Mucosa of stomach (tissue), 1 donor: ENCODE data around the gene GRIK2.

Source experiments
- H3K27me3 ChIP-seq: one replicate; pipeline ENCODE4 v1.7.0; 2013; ENCODE audit warnings: mild to moderate bottlenecking, low read length; ENCODE audit not compliant: control insufficient read depth, insufficient read depth
- H3K36me3 ChIP-seq: one replicate; pipeline ENCODE4 v1.7.0; 2013; ENCODE audit warnings: low read length; ENCODE audit not compliant: control insufficient read depth, insufficient read depth
- H3K4me1 ChIP-seq: one replicate; pipeline ENCODE4 v1.7.0; 2013; ENCODE audit warnings: mild to moderate bottlenecking, low read length; ENCODE audit not compliant: control insufficient read depth, insufficient read depth
- H3K4me3 ChIP-seq: one replicate; pipeline ENCODE4 v1.7.0; 2013; ENCODE audit warnings: low read length
- H3K9ac ChIP-seq: one replicate; pipeline ENCODE4 v1.7.0; 2013; ENCODE audit warnings: mild to moderate bottlenecking, low read length, moderate library complexity
- H3K9me3 ChIP-seq: one replicate; pipeline ENCODE4 v1.7.0; 2013; ENCODE audit warnings: mild to moderate bottlenecking, low read length, moderate library complexity; ENCODE audit not compliant: control insufficient read depth
- donor health status: Pancreatic carcinoma.

The GRIK2 gene

GRCh38 chr6:101832371-101832770 lies 438.9 kb downstream of the GRIK2 start:
- no peak overlapping the region for H3K4me3 ChIP-seq
- H3K27me3 ChIP-seq: no peaks in the 10 kb centered on the region
- H3K36me3 ChIP-seq: no peaks in the 10 kb centered on the region
- H3K9ac ChIP-seq: no peak overlapping the region
- H3K9me3 ChIP-seq: no peaks in the 10 kb centered on the region
- no peaks in the 10 kb centered on the region for H3K4me1 ChIP-seq

GRCh38 chr6:101840100-101840499 lies 446.6 kb downstream of the GRIK2 start:
- no peaks in the 10 kb centered on the region for H3K36me3 ChIP-seq
- no peaks in the 10 kb centered on the region for H3K27me3 ChIP-seq
- H3K4me1 ChIP-seq: no peaks in the 10 kb centered on the region
- H3K9me3 ChIP-seq: no peaks in the 10 kb centered on the region
- no peak overlapping the region for H3K9ac ChIP-seq
- H3K4me3 ChIP-seq: no peak overlapping the region

- Histone ChIP-seq H3K4me1 (no peaks in the 10 kb centered on the region), H3K36me3 (no peaks in the 10 kb centered on the region), H3K27me3 (no peaks in the 10 kb centered on the region), H3K9me3 (no peaks in the 10 kb centered on the region), H3K4me3 (no peak overlapping the region), H3K9ac (no peak overlapping the region)
Measured at GRCh38 chr6:101845172-101845571, 451.7 kb downstream of the GRIK2 start.

GRCh38 chr6:101845621-101846020 lies 452.1 kb downstream of the GRIK2 start:
- no peaks in the 10 kb centered on the region for H3K27me3 ChIP-seq
- no peaks in the 10 kb centered on the region for H3K36me3 ChIP-seq
- no peaks in the 10 kb centered on the region for H3K4me1 ChIP-seq
- H3K9ac ChIP-seq: no peak overlapping the region
- H3K9me3 ChIP-seq: no peaks in the 10 kb centered on the region
- H3K4me3 ChIP-seq: no peak overlapping the region

- H3K27me3 ChIP-seq: no peaks in the 10 kb centered on the region
- H3K9ac ChIP-seq: no peak overlapping the region
- H3K4me1 ChIP-seq: no peaks in the 10 kb centered on the region
- H3K4me3 ChIP-seq: no peak overlapping the region
- H3K9me3 ChIP-seq: no peaks in the 10 kb centered on the region
- no peaks in the 10 kb centered on the region for H3K36me3 ChIP-seq
Measured at GRCh38 chr6:101847690-101848089, 454.2 kb downstream of the GRIK2 start.

- H3K4me1 ChIP-seq: no peaks in the 10 kb centered on the region
- H3K4me3 ChIP-seq: no peak overlapping the region
- no peaks in the 10 kb centered on the region for H3K9me3 ChIP-seq
- H3K36me3 ChIP-seq: no peaks in the 10 kb centered on the region
- H3K27me3 ChIP-seq: no peaks in the 10 kb centered on the region
- no peak overlapping the region for H3K9ac ChIP-seq
Measured at GRCh38 chr6:101851911-101852310, 458.4 kb downstream of the GRIK2 start.

- no peak overlapping the region for H3K9ac ChIP-seq
- H3K27me3 ChIP-seq: no peaks in the 10 kb centered on the region
- no peaks in the 10 kb centered on the region for H3K36me3 ChIP-seq
- H3K9me3 ChIP-seq: no peaks in the 10 kb centered on the region
- no peak overlapping the region for H3K4me3 ChIP-seq
- H3K4me1 ChIP-seq: no peaks in the 10 kb centered on the region
Measured at GRCh38 chr6:101853231-101854085, 459.9 kb downstream of the GRIK2 start.

GRCh38 chr6:101876431-101876830 lies 482.9 kb downstream of the GRIK2 start:
- H3K27me3 ChIP-seq: no peaks in the 10 kb centered on the region
- H3K4me1 ChIP-seq: no peaks in the 10 kb centered on the region
- no peak overlapping the region for H3K9ac ChIP-seq
- no peak overlapping the region for H3K4me3 ChIP-seq
- H3K9me3 ChIP-seq: no peaks in the 10 kb centered on the region
- no peaks in the 10 kb centered on the region for H3K36me3 ChIP-seq

- no peaks in the 10 kb centered on the region for H3K27me3 ChIP-seq
- no peaks in the 10 kb centered on the region for H3K36me3 ChIP-seq
- H3K9me3 ChIP-seq: no peaks in the 10 kb centered on the region
- H3K4me3 ChIP-seq: no peak overlapping the region
- no peak overlapping the region for H3K9ac ChIP-seq
- no peaks in the 10 kb centered on the region for H3K4me1 ChIP-seq
Measured at GRCh38 chr6:101878554-101879276, 485.2 kb downstream of the GRIK2 start.

GRCh38 chr6:101879782-101880181 lies 486.3 kb downstream of the GRIK2 start:
- Histone ChIP-seq H3K36me3 (no peaks in the 10 kb centered on the region), H3K27me3 (no peaks in the 10 kb centered on the region), H3K9me3 (no peaks in the 10 kb centered on the region), H3K4me3 (no peak overlapping the region), H3K4me1 (no peaks in the 10 kb centered on the region), H3K9ac (no peak overlapping the region)

- no peaks in the 10 kb centered on the region for H3K27me3 ChIP-seq
- H3K36me3 ChIP-seq: no peaks in the 10 kb centered on the region
- no peaks in the 10 kb centered on the region for H3K4me1 ChIP-seq
- H3K9ac ChIP-seq: no peak overlapping the region
- no peaks in the 10 kb centered on the region for H3K9me3 ChIP-seq
- no peak overlapping the region for H3K4me3 ChIP-seq
Measured at GRCh38 chr6:101883505-101883904, 490.0 kb downstream of the GRIK2 start.

GRCh38 chr6:101887532-101887931 lies 494.0 kb downstream of the GRIK2 start:
- H3K9ac ChIP-seq: no peak overlapping the region
- no peaks in the 10 kb centered on the region for H3K4me1 ChIP-seq

More at GRCh38 chr6:101887532-101887931, 494.0 kb downstream of the GRIK2 start:
- no peaks in the 10 kb centered on the region for H3K27me3 ChIP-seq
- no peaks in the 10 kb centered on the region for H3K36me3 ChIP-seq
- no peaks in the 10 kb centered on the region for H3K9me3 ChIP-seq
- H3K4me3 ChIP-seq: no peak overlapping the region
